UCSD-AML1 (cell line): Measurements from ENCODE around the gene SLC49A3.
"Not testable (repeated sequence)": the region's sequence is repeated elsewhere in the genome, so short reads cannot be mapped to it uniquely, and the experiment has no call there.

Experiments used
- DNase-seq: peaks from one replicate; lab custom pipeline; 2025; ENCODE audit not compliant: unreplicated experiment; lab: John Stamatoyannopoulos, UW

The SLC49A3 gene

DNA sequence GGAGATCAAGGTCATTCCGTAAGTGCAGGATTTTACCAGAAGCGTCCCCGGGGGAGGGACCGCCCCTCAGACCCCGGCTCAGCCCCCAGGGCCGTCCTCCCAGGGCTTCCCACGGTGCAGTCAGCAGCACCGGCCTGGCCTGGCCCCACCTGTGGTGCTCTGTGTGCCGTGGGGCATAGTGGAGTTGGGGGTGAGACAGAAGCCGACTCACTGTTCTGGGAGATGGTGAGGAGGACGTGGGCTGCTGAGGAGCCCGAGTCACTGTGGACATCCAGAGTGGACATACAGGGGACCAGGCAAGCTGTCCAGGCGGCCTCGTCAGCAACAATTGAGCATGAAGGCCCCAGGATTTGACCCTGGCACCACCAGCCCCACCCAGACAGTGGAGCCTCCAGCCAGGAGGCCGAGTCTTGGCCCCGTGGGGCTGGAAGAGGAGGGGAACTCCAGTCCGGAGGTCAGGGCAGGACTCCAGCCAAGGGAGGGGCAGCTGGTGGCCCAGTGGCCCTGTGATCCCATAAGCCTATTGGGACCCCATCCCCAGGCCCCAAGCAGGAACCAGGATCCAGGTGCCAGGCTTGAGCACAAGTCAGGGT is 34.0 kb downstream of the SLC49A3 start:
- no peak for DNase-seq

- DNase-seq = no peak
These were observed 34.5 kb downstream of the SLC49A3 start for GRCh38 chr4:654503-654845.

DNA sequence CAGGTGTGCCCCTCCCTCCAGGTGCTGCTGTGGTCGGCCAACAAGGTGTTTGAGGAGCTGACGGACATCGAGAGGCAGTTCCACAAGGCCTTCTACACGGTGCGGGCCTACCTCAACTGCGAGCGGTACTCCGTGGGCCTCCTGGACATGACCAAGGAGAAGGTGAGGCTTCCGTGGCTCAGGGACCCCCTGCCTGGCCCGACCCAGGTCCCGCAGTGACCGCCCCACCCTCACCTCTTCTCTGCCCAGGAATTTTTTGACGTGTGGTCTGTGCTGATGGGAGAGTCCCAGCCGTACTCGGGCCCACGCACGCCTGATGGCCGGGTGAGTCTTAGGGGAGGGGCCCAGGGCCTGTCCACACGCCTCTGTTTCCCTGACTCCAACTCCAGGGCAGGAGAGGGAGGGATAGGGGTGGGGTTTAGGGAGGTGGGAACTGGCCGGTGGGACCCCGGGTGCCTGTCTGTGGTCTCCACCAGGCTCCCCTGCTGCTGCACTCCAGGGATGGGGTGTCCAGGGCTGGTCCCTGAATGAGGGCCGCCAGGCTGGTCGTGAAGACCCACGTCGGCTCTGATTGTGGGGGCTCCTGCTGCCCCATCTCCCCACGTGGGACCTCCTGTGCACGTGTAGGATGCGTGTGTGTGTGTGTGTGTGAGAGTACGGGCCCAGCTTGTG is 35.0 kb downstream of the SLC49A3 start:
- DNase-seq = no peak

GRCh38 chr4:653080-653821 is 35.7 kb downstream of the SLC49A3 start:
- no peak for DNase-seq

DNA sequence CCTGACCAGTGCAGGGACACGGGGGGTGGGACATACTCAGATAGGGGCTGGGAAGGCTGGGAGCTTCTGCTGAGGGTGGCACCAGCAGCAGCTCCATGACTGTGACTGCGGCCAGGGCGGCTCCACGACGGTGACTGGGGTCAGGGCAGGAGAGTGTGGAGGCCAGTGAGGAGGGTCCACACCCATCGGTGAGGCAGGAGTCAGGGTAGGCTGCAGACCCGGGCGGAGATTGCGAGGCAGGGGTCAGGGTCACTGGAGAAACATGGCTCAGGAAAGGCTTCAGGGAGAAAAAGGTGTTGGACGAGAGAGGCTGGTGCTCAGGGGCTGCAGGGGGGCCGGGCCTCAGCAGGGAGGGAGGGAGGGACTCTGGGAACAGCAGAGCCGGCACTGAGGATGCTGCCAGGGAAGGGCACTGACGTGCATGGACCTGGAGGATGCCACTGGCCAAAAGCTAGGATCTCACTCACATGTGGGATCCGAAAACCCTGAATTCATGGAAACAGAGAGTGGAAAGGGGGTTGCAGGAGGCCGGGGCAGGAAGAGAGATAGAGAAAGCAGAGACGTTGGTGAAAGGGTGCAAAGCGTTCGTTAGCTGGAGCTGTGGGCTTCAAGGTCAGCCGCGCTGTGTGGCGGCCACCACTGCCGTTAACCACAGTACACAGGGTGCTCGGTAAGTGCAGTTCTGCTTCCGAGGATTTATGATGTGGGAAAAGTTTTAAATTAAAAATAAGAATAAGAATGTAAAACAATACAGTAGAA is 36.9 kb downstream of the SLC49A3 start:
- no peak for DNase-seq

GRCh38 chr4:650951-651883 is 37.7 kb downstream of the SLC49A3 start:
- no peak for DNase-seq

GRCh38 chr4:650461-650860 is 38.5 kb downstream of the SLC49A3 start:
- no peak for DNase-seq

GRCh38 chr4:649751-650310 is 39.1 kb downstream of the SLC49A3 start:
- DNase-seq = no peak

- no peak for DNase-seq
These were observed 39.7 kb downstream of the SLC49A3 start for GRCh38 chr4:649293-649625.

DNA sequence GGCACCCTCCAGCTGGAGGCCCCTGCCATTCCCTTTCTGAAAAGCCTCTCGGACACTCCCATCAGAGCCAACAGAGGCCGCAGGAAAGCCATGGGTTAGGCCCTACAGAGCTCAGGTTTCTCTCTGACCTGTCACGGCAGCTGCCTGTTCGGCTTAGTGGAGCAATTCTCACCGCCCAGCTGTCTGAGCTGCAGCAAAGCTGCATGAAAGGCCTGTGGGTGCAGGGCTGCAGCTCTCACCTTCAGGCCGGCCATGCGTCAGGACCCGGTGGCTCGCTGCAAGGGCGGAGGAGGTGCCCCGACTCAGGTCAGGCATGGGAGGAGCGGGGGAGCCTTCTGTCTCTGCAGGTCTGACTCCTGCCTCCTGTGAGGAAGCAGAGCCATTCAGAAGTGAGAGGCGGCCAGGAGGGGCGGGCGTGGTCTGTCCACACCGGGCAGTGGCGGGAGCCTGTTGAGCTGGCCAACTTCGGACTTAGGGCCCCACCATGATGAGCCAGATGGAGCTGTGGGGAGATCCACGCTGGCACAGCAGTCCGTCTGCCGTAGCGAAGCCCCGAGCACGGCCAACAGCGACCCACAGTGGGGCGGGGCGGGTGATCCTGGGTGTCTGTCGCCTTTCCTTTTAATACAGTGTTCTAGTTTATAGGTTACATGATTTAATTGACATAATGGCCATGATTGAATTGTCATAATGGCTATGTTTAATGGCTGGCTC is 40.2 kb downstream of the SLC49A3 start:
- no peak for DNase-seq

DNA sequence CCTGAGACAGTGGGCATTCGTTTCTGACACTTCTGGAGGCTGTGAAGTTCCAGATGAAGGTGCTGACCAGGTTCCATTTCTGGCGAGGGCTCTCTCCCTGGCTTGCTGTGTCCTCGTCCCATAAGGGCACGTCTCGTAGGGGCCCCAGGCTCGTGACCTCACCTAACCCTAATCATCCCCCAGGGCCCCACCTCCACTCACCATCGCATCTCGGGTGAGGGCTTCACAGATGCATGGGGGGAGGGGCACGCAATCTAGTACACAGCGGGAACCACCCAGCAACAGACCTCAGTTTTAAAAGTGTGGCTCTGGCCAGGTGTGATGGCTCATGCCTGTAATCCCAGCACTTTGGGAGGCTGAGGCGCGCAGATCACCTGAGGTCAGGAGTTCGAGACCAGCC is 41.5 kb downstream of the SLC49A3 start:
- no peak for DNase-seq

- DNase-seq = no peak
These were observed 42.5 kb downstream of the SLC49A3 start for GRCh38 chr4:646460-646859.

GRCh38 chr4:642366-642765 is 46.6 kb downstream of the SLC49A3 start:
- DNase-seq = not testable (repeated sequence)

DNA sequence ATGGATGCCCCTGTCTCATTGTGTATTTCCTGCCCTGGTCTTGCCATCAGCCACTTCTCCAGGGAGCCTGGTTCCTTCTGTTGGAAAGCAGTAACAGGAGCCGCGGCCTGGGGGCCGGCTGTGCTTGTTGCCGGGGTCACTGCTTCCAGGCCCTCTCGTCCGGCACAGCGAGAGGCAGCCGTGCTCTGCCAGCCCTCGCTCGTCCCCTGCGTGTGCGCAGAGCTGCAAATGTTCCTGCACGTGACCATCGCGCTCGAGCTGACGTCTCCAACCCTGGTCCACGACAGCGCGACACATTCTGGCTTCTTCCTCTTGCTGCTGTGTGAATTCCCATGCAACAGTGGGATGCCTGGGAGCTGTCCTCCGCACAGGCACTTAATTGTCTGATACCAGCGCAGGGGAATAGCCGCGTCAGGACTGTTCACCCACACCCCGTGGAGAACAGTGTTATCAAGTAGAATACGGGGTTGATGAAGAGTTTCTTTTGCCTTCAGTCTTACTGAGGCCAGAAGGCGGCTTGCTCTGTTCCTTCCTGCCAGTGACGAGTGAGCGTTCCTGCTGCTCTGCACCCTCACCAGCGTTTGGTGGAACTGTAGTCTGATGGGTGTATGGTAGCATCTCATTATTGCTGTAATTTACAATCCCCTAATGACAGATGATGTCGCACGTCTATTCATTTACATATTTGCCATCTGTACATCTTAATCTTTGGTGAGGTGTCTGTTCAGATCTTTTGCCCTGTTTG is 51.2 kb downstream of the SLC49A3 start:
- no peak for DNase-seq

DNA sequence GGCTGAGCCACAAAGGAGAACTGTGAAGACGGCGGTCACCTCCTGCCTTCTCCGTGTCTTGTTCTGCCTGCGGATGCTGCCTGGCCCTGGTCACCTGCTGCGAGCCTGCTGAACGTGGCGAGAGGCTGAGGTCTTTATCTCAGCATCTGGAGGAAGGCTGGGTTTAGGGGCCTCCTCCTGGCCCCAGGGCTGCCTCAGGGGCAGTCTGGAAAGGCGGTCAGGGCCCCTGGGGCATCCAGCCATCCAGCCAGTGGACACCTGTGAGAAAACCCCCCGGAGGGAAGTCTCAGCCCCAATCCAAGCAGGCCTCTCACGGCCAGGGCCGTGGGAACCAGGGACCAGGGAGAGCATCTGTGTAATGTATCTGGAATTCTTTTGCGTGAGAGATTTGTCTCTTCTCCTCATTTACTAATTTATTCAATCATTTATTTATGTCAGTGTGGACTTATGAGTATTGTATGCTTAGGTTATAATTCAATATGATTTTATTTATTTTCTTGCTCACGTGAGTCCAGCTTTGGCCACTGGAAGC is 52.3 kb downstream of the SLC49A3 start:
- no peak for DNase-seq

GRCh38 chr4:635851-636627 is 52.9 kb downstream of the SLC49A3 start:
- DNase-seq = no peak

DNA sequence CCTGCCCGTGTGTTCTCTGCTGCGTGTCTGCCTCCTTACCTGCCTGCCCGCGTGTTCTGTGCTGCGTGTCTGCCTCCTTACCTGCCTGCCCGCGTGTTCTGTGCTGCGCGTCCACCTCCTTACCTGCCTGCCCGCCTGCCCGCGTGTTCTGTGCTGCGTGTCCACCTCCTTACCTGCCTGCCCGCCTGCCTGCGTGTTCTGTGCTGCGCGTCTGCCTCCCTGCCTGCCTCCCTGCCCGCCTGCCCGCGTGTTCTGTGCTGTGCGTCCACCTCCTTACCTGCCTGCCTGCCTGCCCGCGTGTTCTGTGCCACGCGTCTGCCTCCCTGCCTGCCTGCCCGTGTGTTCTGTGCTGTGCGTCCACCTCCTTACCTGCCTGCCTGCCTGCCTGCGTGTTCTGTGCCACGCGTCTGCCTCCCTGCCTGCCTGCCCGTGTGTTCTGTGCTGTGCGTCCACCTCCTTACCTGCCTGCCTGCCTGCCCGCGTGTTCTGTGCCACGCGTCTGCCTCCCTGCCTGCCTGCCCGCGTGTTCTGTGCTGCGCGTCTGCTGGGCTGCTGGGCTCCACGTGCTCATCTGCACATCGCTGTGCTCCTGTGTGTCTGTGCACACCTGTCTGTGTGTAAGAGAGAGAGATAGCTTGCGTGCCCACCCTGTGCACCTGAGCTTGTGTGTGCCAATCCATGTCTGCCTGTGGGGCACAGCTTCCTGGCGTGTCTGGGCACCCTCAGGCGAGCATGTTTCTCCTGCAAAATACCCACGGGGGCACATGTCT is 53.7 kb downstream of the SLC49A3 start:
- DNase-seq = not testable (repeated sequence)
